Measurements from ENCODE around the gene CLEC3A.

- TF ChIP-seq, protein P1, sequence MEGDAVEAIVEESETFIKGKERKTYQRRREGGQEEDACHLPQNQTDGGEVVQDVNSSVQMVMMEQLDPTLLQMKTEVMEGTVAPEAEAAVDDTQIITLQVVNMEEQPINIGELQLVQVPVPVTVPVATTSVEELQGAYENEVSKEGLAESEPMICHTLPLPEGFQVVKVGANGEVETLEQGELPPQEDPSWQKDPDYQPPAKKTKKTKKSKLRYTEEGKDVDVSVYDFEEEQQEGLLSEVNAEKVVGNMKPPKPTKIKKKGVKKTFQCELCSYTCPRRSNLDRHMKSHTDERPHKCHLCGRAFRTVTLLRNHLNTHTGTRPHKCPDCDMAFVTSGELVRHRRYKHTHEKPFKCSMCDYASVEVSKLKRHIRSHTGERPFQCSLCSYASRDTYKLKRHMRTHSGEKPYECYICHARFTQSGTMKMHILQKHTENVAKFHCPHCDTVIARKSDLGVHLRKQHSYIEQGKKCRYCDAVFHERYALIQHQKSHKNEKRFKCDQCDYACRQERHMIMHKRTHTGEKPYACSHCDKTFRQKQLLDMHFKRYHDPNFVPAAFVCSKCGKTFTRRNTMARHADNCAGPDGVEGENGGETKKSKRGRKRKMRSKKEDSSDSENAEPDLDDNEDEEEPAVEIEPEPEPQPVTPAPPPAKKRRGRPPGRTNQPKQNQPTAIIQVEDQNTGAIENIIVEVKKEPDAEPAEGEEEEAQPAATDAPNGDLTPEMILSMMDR (conservative IDR thresholded peaks at IDR 0.05 in 1 of 2, IDR thresholded peaks at IDR 0.05 in 1 of 2; ENCODE audit: low read depth in 1 of 2, low read length in 2 of 2) = no peak
- no peak for TF ChIP-seq EZH2 (IDR thresholded peaks at IDR 0.05; ENCODE audit: low read length, missing control alignments)
Observed at GRCh38 chr16:78022347-78023060, at the start of gene CLEC3A.

Data from fibroblast of lung (primary cell).